OCI-LY7 (cell line): ENCODE results near the gene NUP160. TPM values are rescaled to one million over a fixed set of nuclear protein-coding genes. Genes with fewer than 3 reads are reported as not detected.
A peak's percentile ranks its signal among the peaks of the same experiment; 100 is the strongest.

Experiments used
- BruUV-seq: library from RNA; stranded (reverse); fragments of 400-500 nt; replicated peaks from 2 replicates; lab custom pipeline; 2021; lab: Mats Ljungman, UMichigan
- CTCF ChIA-PET: fragments of 300-600 bp; sonication (Branson Sonifier 250); formaldehyde crosslinking; loops from one replicate; lab custom pipeline; 2022; ENCODE audit warnings: antibody characterized with exemption; ENCODE audit not compliant: unreplicated experiment; lab: Charles Lee
- POLR2A ChIA-PET: fragments of 300-600 bp; sonication (Branson Sonifier 250); formaldehyde crosslinking; loops from one replicate; lab custom pipeline; 2022; ENCODE audit warnings: antibody characterized with exemption; lab: Charles Lee
- DNase-seq: peaks from one replicate; pipeline ENCODE4 v3.0.0-alpha.2; 2015; ENCODE audit warnings: low spot score
- H2AFZ ChIP-seq: fragments of 200-600 bp; sonication (generic), shearing (Covaris generic); 2 replicates; pipeline ENCODE4 v1.6.1; 2014; ENCODE audit warnings: mild to moderate bottlenecking, antibody characterized with exemption, low read length, moderate library complexity
- H3K27ac ChIP-seq: fragments of 200-600 bp; sonication (generic); 2 replicates; pipeline ENCODE4 v1.5.1; 2014; ENCODE audit warnings: mixed run types, low read depth, mild to moderate bottlenecking, moderate library complexity, low read length, inconsistent platforms; ENCODE audit not compliant: poor library complexity, severe bottlenecking
- H3K36me3 ChIP-seq: fragments of 200-600 bp; sonication (generic); 2 replicates; pipeline ENCODE4 v1.6.1; 2014; ENCODE audit warnings: mild to moderate bottlenecking, antibody characterized with exemption, low read length, moderate library complexity, mixed read lengths; ENCODE audit not compliant: insufficient read depth
- H3K4me1 ChIP-seq: fragments of 200-600 bp; sonication (generic); 2 replicates; pipeline ENCODE4 v1.5.1; 2014; ENCODE audit warnings: mild to moderate bottlenecking, low read length; ENCODE audit not compliant: insufficient read depth, poor library complexity, severe bottlenecking
- H3K4me2 ChIP-seq: fragments of 200-600 bp; sonication (generic); 2 replicates; pipeline ENCODE4 v1.6.1; 2014; ENCODE audit warnings: mild to moderate bottlenecking, low read length
- H3K4me3 ChIP-seq: fragments of 200-600 bp; sonication (generic); 2 replicates; pipeline ENCODE4 v1.5.1; 2014; ENCODE audit warnings: mild to moderate bottlenecking, low read depth, low read length; ENCODE audit not compliant: poor library complexity, severe bottlenecking
- H3K79me2 ChIP-seq: fragments of 200-600 bp; sonication (generic); 2 replicates; pipeline ENCODE4 v1.6.1; 2016; ENCODE audit warnings: low read depth, mild to moderate bottlenecking, low read length, moderate library complexity, mixed read lengths; ENCODE audit not compliant: insufficient read depth
- H3K9me2 ChIP-seq: fragments of 200-600 bp; sonication (generic); 2 replicates; pipeline ENCODE4 v1.6.1; 2016; ENCODE audit warnings: mild to moderate bottlenecking, low read length, mixed read lengths; ENCODE audit not compliant: insufficient read depth
- H3K9me3 ChIP-seq: fragments of 200-600 bp; sonication (generic); 2 replicates; pipeline ENCODE4 v1.6.1; 2014; ENCODE audit warnings: mild to moderate bottlenecking, mixed run types, low read length, mixed read lengths
- H4K20me1 ChIP-seq: fragments of 200-600 bp; sonication (generic); 2 replicates; pipeline ENCODE4 v1.6.1; 2014; ENCODE audit warnings: mild to moderate bottlenecking, antibody characterized with exemption, low read length, moderate library complexity, mixed read lengths; ENCODE audit not compliant: insufficient read depth
- CTCF ChIP-seq: fragments of 200-600 bp; sonication (generic); conservative IDR thresholded peaks from 2 replicates; pipeline ENCODE4 v1.5.1; 2014; ENCODE audit warnings: mild to moderate bottlenecking, antibody characterized with exemption, low read length, moderate library complexity, mixed read lengths
- EZH2phosphoT487 ChIP-seq: fragments of 200-600 bp; sonication (generic); IDR thresholded peaks from 2 replicates; pipeline ENCODE4 v1.6.1; 2018; ENCODE audit warnings: low read depth, borderline replicate concordance, mild to moderate bottlenecking, mixed run types, antibody characterized with exemption, low read length, moderate library complexity, mixed read lengths
- intact Hi-C: fragments of 100-400 bp; cut with micrococcal nuclease; formaldehyde crosslinking; loops from one replicate; pipeline ENCODE4 v1.10.0; 2022; ENCODE audit not compliant: unreplicated experiment
- total RNA-seq, 2 experiments: library from RNA; depleted of rRNA in 1 of 2; stranded (reverse); fragments of >200 nt in 1 of 2; shearing (Covaris generic) in 1 of 2; gene quantifications; 2 replicates each; pipeline ENCODE4 v1.2.3, GENCODE V29; 2014 to 2022

The NUP160 gene
- total RNA-seq, 2 experiments from 2014 or later: 32.0 to 70.6 TPM

GRCh38 chr11:47854667-47855066 is 6.5 kb upstream of the NUP160 start:
- Histone ChIP-seq H3K27ac (peak overlapping the region; percentile 22), H3K9me3 (no peaks in the 10 kb centered on the region), H3K4me1 (peaks cover 97% of the 10 kb centered on the region), H2AFZ (no peak overlapping the region), H3K79me2 (no peaks in the 10 kb centered on the region), H4K20me1 (peaks cover 13% of the 10 kb centered on the region; the same call in 1 of the 2 replicates), H3K4me2 (peak overlapping the region; percentile 73), H3K36me3 (no peaks in the 10 kb centered on the region), H3K9me2 (no peaks in the 10 kb centered on the region), H3K4me3 (no peak overlapping the region)
- ChIA-PET POLR2A (interaction anchor here (0.5 to 1.0 kb wide), 8 partner anchors 42 to 518 kb away, joined by 3 to 4 read pairs (median 3); no protein-coding TSS in a partner anchor), CTCF (interaction anchor here (0.9 kb wide), 1 partner anchor 80 kb away, joined by 3 read pairs; no protein-coding TSS in a partner anchor)
- peak; percentile 35 for DNase-seq
- intact Hi-C loops: loop anchor here (1.0 to 5.0 kb wide), 6 partner anchors 66 to 677 kb away; partner anchors contain the start of genes ARFGAP2 and MADD
- BruUV-seq: no TSS peak
- TF ChIP-seq EZH2phosphoT487 (no peak), CTCF (no peak)

- Histone ChIP-seq H3K79me2 (peaks cover 3% of the 10 kb centered on the region; the same call in 1 of the 2 replicates), H3K9me2 (no peaks in the 10 kb centered on the region), H3K4me1 (peaks cover 81% of the 10 kb centered on the region), H3K36me3 (no peaks in the 10 kb centered on the region), H3K4me2 (0 out of 2 replicates have a peak overlapping the region, but pooled peaks have one; percentile 55), H4K20me1 (peaks cover 16% of the 10 kb centered on the region; the same call in 1 of the 2 replicates), H3K9me3 (no peaks in the 10 kb centered on the region), H3K27ac (no peak overlapping the region), H2AFZ (no peak overlapping the region), H3K4me3 (no peak overlapping the region)
- POLR2A ChIA-PET: interaction anchor here (0.5 to 0.6 kb wide), 2 partner anchors 84 to 238 kb away, joined by 5 to 6 read pairs; no protein-coding TSS in a partner anchor
- no peak for TF ChIP-seq EZH2phosphoT487
- TF ChIP-seq CTCF: no peak
- no peak for DNase-seq
- no TSS peak for BruUV-seq
- intact Hi-C loops: loop anchor here (2.0 to 5.0 kb wide), 6 partner anchors 165 to 675 kb away; partner anchors contain the start of genes ARFGAP2, CELF1 and MADD
- CTCF ChIA-PET: no interaction called here
These were observed 3.9 kb upstream of the NUP160 start for GRCh38 chr11:47852053-47852452.

- CTCF ChIA-PET: no interaction called here
- H2AFZ ChIP-seq: no peak overlapping the region
- H3K79me2 ChIP-seq: peaks cover 18% of the 10 kb centered on the region
- no peak overlapping the region for H3K4me3 ChIP-seq
- intact Hi-C loops: loop anchor here (5.0 kb wide), 4 partner anchors 167 to 673 kb away; partner anchors contain the start of genes ARFGAP2 and MADD
- BruUV-seq: no TSS peak
- H3K4me1 ChIP-seq: peaks cover 72% of the 10 kb centered on the region
- peaks cover 15% of the 10 kb centered on the region for H3K36me3 ChIP-seq
- DNase-seq: peak; percentile 80
- no peaks in the 10 kb centered on the region for H3K9me3 ChIP-seq
- H4K20me1 ChIP-seq: peaks cover 25% of the 10 kb centered on the region; the same call in 1 of the 2 replicates
- peak overlapping the region; percentile 25 for H3K27ac ChIP-seq
- TF ChIP-seq EZH2phosphoT487 (no peak), CTCF (no peak)
- POLR2A ChIA-PET: interaction anchor here (0.6 to 1.1 kb wide), 4 partner anchors 11 to 262 kb away, joined by 3 to 4 read pairs (median 4); no protein-coding TSS in a partner anchor
- no peaks in the 10 kb centered on the region for H3K9me2 ChIP-seq
- peak overlapping the region; percentile 55 for H3K4me2 ChIP-seq
These were observed 2.2 kb upstream of the NUP160 start for GRCh38 chr11:47850337-47850736.
